GM10266 (cell line): Measurements from ENCODE around the gene FAM120B.

Experiments
- DNase-seq: peaks from one replicate; pipeline ENCODE4 v3.0.0; 2012; ENCODE audit errors: extremely low spot score
- TF ChIP-seq, protein P1 (sequence below): IDR thresholded peaks from 2 replicates; pipeline ENCODE4 v1.5.1; 2012; ENCODE audit warnings: mild to moderate bottlenecking, low read depth; ENCODE audit not compliant: control insufficient read depth, insufficient read depth; ENCODE audit errors: missing control alignments

The FAM120B gene

DNA sequence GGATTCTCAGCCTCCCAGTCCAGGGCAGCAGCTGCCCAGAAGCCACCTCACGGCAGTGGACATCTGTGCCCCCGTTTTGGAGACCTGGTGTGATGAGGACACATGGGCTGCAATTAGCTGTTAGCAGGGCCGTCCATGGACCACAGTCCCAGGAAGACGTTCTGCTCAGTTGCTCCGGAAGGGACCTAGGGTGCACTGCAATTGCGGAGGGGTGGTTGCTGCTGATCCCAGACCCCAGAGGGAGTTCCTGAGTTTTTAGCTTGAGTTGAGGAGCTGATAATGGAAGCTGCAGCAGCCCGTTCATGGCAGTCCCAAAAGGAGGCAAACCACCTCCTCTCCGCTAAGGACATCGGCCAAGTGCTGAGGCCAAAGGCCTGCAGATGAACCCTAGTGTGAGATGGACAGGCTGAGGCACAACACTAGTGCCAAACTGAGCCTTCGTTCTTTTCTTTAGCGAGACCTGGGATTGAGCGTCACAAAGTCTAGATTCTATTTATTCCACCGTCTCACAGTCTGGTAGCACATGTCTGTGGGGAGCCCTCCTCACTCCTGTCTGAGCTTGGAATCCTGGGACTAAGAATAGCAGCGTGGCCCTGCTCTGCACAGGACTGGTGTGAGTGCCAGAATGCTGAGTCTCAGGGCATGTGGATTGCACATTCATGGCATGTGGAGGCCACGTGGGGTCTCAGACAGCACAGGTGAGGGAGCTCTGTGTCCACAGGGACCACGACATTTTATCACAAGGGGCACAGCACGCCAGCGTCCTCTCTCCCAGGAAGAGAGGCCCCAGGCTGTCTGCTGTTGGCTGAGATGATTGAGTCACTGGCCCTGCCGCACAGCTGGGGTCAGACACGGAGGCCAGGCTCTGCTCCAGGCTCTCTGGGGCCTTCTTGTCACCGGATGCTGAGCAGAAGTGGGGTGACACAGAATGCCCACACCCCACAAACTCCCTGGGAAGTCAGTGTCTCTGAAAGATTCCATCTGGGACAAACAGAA lies 133.1 kb downstream of the FAM120B start:
- TF ChIP-seq, protein P1, sequence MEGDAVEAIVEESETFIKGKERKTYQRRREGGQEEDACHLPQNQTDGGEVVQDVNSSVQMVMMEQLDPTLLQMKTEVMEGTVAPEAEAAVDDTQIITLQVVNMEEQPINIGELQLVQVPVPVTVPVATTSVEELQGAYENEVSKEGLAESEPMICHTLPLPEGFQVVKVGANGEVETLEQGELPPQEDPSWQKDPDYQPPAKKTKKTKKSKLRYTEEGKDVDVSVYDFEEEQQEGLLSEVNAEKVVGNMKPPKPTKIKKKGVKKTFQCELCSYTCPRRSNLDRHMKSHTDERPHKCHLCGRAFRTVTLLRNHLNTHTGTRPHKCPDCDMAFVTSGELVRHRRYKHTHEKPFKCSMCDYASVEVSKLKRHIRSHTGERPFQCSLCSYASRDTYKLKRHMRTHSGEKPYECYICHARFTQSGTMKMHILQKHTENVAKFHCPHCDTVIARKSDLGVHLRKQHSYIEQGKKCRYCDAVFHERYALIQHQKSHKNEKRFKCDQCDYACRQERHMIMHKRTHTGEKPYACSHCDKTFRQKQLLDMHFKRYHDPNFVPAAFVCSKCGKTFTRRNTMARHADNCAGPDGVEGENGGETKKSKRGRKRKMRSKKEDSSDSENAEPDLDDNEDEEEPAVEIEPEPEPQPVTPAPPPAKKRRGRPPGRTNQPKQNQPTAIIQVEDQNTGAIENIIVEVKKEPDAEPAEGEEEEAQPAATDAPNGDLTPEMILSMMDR = no peak
- no peak for DNase-seq

DNA sequence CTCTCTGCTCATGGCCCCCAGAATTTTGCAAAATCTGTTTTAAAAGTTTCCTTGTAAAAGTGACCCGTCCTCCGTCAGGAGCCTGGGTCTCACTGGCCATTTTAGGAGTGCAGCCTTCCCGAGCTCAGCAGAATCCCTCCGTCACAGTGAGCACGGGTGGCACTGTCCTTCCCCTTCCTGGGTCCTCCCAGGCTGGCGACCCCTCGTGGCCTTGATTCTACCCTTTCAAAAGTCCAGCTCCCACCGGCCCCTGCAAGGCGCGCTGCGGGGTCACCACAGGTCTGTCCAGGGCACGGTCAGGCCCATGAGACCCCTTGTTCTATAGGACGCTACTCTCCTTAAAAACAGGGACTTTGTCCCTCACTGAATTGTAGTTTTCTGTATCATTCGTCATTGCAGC lies 133.9 kb downstream of the FAM120B start:
- DNase-seq = no peak
- TF ChIP-seq, protein P1 = no peak

DNA sequence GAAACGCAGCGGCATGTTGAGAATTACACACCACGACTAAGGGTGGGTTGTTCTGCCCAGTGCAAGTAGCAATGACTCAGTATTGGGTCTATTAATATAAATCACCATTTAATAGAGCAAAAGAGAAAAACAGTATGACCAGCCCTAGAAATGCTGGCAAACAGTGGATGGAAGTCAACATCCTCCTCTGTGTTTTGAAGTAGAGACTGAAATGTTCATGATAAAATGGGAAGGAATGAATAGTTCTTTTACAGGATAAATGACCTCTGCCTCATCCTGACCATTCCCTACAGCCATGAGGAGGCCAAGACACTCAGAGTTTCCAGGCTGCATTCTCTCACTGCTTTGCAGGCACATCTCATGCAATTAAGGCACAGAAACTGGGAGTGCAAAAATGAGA lies 134.8 kb downstream of the FAM120B start:
- TF ChIP-seq, protein P1 = no peak
- DNase-seq = no peak

GRCh38 chr6:170442596-170442995 lies 136.0 kb downstream of the FAM120B start:
- DNase-seq = no peak
- TF ChIP-seq, protein P1 = no peak

DNA sequence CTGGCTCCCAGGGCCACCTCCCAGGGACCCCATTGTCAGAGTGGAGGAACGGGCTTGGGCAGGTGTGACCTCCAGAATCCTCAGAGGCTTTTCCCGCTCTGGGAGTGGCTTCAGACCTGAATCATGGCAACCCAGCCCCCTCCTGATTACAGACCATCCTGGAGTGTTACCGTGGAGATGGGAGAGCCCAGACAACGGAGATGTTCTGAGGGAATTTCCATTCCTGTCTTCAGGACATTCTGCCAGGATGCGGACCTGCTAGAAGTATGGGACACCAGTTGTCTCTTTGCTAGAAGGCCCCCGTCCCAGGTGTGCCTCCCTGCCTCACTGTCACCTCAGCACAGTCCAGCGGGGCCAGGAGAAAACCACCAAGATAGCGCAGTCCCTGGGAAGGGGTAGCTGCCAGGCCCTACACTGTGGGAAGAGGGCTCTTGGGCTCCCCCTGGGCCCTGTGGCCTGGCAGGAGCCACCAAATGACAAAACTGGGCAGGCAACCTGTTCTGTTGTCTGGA lies 136.6 kb downstream of the FAM120B start:
- TF ChIP-seq, protein P1 = no peak
- DNase-seq = no peak

DNA sequence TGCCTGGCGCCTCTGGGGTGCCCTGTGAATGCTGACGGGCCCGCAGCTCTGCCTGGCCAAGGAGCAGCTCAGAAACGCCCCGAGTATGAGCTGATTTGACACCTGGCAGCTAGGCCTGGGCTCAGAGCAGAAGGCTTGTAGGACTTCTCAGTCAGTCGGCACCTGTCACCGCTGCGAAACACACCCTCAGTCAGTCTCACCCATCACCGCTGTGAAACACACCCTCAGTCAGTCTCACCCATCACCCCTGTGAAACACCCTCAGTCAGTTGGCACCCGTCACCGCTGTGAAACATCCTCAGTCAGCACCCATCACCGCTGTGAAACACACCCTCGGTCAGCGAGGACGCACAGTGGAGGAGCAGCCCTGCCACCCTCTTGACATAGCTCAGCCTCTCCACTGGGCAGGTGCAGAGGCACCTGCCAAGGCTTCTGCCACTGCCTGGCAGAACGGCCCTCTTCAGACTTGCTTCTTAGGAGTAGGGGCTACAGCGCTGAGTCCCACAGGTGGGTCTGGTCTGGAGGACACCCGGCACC lies 137.6 kb downstream of the FAM120B start:
- TF ChIP-seq, protein P1 = no peak
- no peak for DNase-seq

DNA sequence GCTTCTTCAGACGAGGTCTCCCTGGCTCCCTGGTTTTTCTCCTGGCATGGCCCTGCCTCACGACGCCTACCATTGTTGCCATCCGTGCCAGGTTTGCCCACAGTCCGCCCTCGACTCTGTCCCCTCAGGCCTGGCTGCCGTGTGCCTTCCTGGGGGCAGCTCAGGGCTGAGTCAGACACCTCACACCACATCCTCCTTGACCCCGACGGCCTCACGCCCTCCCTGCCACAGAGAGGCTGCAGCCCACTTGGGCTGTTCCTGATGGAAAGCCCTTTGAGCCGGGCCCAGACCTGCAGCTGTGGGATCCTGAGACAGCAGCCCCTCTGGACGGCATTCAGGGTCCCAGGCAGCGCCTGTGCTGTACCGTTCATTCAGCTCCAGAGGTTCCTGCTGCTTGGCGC lies 138.3 kb downstream of the FAM120B start:
- no peak for DNase-seq
- TF ChIP-seq, protein P1 = no peak
